SU-DHL-6 (cell line): Measurements from ENCODE around the gene MAPK1IP1L.

Experiments used
- H2AFZ ChIP-seq: fragments of 200-600 bp; sonication (generic); 2 replicates; pipeline ENCODE4 v1.6.1; 2014; ENCODE audit warnings: low read depth, mild to moderate bottlenecking, moderate library complexity, mixed read lengths, antibody characterized with exemption, low read length; ENCODE audit not compliant: severe bottlenecking
- H3F3A ChIP-seq: fragments of 200-600 bp; shearing (Covaris generic); 2 replicates; pipeline ENCODE4 v1.6.0; 2016; ENCODE audit warnings: antibody characterized with exemption, mild to moderate bottlenecking; ENCODE audit not compliant: insufficient read depth
- H3K27ac ChIP-seq: fragments of 200-600 bp; sonication (generic); 2 replicates; pipeline ENCODE4 v1.5.1; 2016; ENCODE audit warnings: low read depth, mild to moderate bottlenecking, low read length, moderate library complexity, mixed read lengths
- H3K27me3 ChIP-seq: fragments of 200-600 bp; sonication (generic), shearing (Covaris generic); 2 replicates; pipeline ENCODE4 v1.6.0; 2014; ENCODE audit warnings: mild to moderate bottlenecking, low read length
- H3K36me3 ChIP-seq: fragments of 200-600 bp; sonication (generic); 2 replicates; pipeline ENCODE4 v1.6.1; 2014; ENCODE audit warnings: mild to moderate bottlenecking, low read length, mixed read lengths
- H3K4me2 ChIP-seq: fragments of 300-600, 200-600 bp; shearing (Covaris generic), sonication (generic); 2 replicates; pipeline ENCODE4 v1.6.0; 2014; ENCODE audit warnings: low read length, low read depth, mild to moderate bottlenecking; ENCODE audit not compliant: poor library complexity, severe bottlenecking
- H3K4me3 ChIP-seq: fragments of 200-600 bp; sonication (generic); 2 replicates; pipeline ENCODE4 v1.5.1; 2014; ENCODE audit warnings: antibody characterized with exemption, low read length, mild to moderate bottlenecking, mixed read lengths; ENCODE audit not compliant: insufficient read depth, poor library complexity, severe bottlenecking
- H3K79me2 ChIP-seq: fragments of 200-600 bp; sonication (generic); 2 replicates; pipeline ENCODE4 v1.6.1; 2014; ENCODE audit warnings: mild to moderate bottlenecking, low read length, moderate library complexity; ENCODE audit not compliant: insufficient read depth
- H3K9ac ChIP-seq: fragments of 200-600 bp; sonication (generic); 2 replicates; pipeline ENCODE4 v1.7.0; 2014; ENCODE audit warnings: mild to moderate bottlenecking, low read length
- H3K9me2 ChIP-seq: fragments of 200-600 bp; sonication (generic); replicated peaks from 2 replicates; pipeline ENCODE4 v1.6.1; 2014; ENCODE audit warnings: low read length; ENCODE audit not compliant: insufficient read depth
- H3K9me3 ChIP-seq: fragments of 200-600 bp; sonication (generic); 2 replicates; pipeline ENCODE4 v1.6.1; 2014; ENCODE audit warnings: low read length, mixed read lengths; ENCODE audit not compliant: insufficient read depth
- H4K20me1 ChIP-seq: fragments of 200-600 bp; sonication (generic); 2 replicates; pipeline ENCODE4 v1.6.1; 2014; ENCODE audit warnings: low read depth, mild to moderate bottlenecking, antibody characterized with exemption, low read length, moderate library complexity, mixed read lengths
- CTCF ChIP-seq: fragments of 200-600 bp; sonication (generic); IDR thresholded peaks from one replicate; pipeline ENCODE4 v1.5.1; 2017; ENCODE audit warnings: antibody characterized with exemption, mild to moderate bottlenecking, low read length, moderate library complexity; ENCODE audit not compliant: insufficient read depth, poor library complexity, severe bottlenecking
- EZH2phosphoT487 ChIP-seq: fragments of 200-600 bp; sonication (generic), shearing (Covaris generic); conservative IDR thresholded peaks from 2 replicates; pipeline ENCODE4 v1.6.1; 2018; ENCODE audit warnings: mild to moderate bottlenecking, antibody characterized with exemption, low read length, moderate library complexity, mixed read lengths

The MAPK1IP1L gene

GRCh38 chr14:55109836-55110235 lies 58.4 kb downstream of the MAPK1IP1L start:
- Histone ChIP-seq H3K36me3 (no peaks in the 10 kb centered on the region), H4K20me1 (no peaks in the 10 kb centered on the region), H3K79me2 (no peaks in the 10 kb centered on the region), H3K9me2 (no peaks in the 10 kb centered on the region), H3K27me3 (no peaks in the 10 kb centered on the region), H3K27ac (no peak overlapping the region), H3K4me3 (no peak overlapping the region), H2AFZ (no peak overlapping the region), H3K4me2 (no peak overlapping the region), H3F3A (no peaks in the 10 kb centered on the region), H3K9me3 (no peaks in the 10 kb centered on the region), H3K9ac (no peak overlapping the region)
- no peak for TF ChIP-seq CTCF
- TF ChIP-seq EZH2phosphoT487 = no peak

GRCh38 chr14:55111122-55111708 lies 59.8 kb downstream of the MAPK1IP1L start:
- Histone ChIP-seq H3K79me2 (no peaks in the 10 kb centered on the region), H3K4me2 (no peak overlapping the region), H3K36me3 (no peaks in the 10 kb centered on the region), H3F3A (no peaks in the 10 kb centered on the region), H2AFZ (no peak overlapping the region), H3K9me3 (no peaks in the 10 kb centered on the region), H3K27me3 (no peaks in the 10 kb centered on the region), H3K27ac (no peak overlapping the region), H3K9me2 (no peaks in the 10 kb centered on the region), H4K20me1 (no peaks in the 10 kb centered on the region), H3K4me3 (no peak overlapping the region), H3K9ac (no peak overlapping the region)
- TF ChIP-seq EZH2phosphoT487 (no peak), CTCF (no peak)

GRCh38 chr14:55114720-55115119 lies 63.3 kb downstream of the MAPK1IP1L start:
- no peaks in the 10 kb centered on the region for H3K27me3 ChIP-seq
- no peak overlapping the region for H3K27ac ChIP-seq
- no peaks in the 10 kb centered on the region for H3K9me3 ChIP-seq
- H3K9ac ChIP-seq = no peak overlapping the region
- no peak for TF ChIP-seq CTCF
- TF ChIP-seq EZH2phosphoT487 = no peak
- no peaks in the 10 kb centered on the region for H3K36me3 ChIP-seq
- no peak overlapping the region for H3K4me2 ChIP-seq
- no peaks in the 10 kb centered on the region for H3K79me2 ChIP-seq
- H3K9me2 ChIP-seq = no peaks in the 10 kb centered on the region
- no peaks in the 10 kb centered on the region for H3F3A ChIP-seq
- no peaks in the 10 kb centered on the region for H4K20me1 ChIP-seq
- H3K4me3 ChIP-seq = no peak overlapping the region
- H2AFZ ChIP-seq = no peak overlapping the region

GRCh38 chr14:55115460-55115859 lies 64.0 kb downstream of the MAPK1IP1L start:
- TF ChIP-seq CTCF (no peak), EZH2phosphoT487 (no peak)
- Histone ChIP-seq H3K9me2 (no peaks in the 10 kb centered on the region), H3K4me3 (no peak overlapping the region), H3F3A (no peaks in the 10 kb centered on the region), H3K36me3 (no peaks in the 10 kb centered on the region), H3K9me3 (no peaks in the 10 kb centered on the region), H3K79me2 (no peaks in the 10 kb centered on the region), H4K20me1 (no peaks in the 10 kb centered on the region), H2AFZ (no peak overlapping the region), H3K9ac (no peak overlapping the region), H3K27me3 (no peaks in the 10 kb centered on the region), H3K4me2 (no peak overlapping the region), H3K27ac (no peak overlapping the region)
